Mesothelial cell of epicardium (in vitro differentiated cells): ENCODE results near the gene TASL. TPM values are rescaled to one million over a fixed set of nuclear protein-coding genes. Genes with fewer than 3 reads are reported as not detected.

Source experiments
- DNase-seq, 2 experiments: peaks; one replicate each; pipeline ENCODE4 v3.0.0; 2021; ENCODE audit warnings: low spot score in 2 of 2; ENCODE audit not compliant: unreplicated experiment in 2 of 2
- H3K27ac Mint-ChIP-seq: 2 replicates; pipeline ENCODE4 v1.8.0; 2021; ENCODE audit warnings: mixed read lengths
- H3K27me3 Mint-ChIP-seq: 2 replicates; pipeline ENCODE4 v1.8.0; 2021; ENCODE audit warnings: low read depth, mixed read lengths
- H3K36me3 Mint-ChIP-seq: 2 replicates; pipeline ENCODE4 v1.8.0; 2021; ENCODE audit warnings: mixed read lengths
- H3K4me1 Mint-ChIP-seq: 2 replicates; pipeline ENCODE4 v1.8.0; 2021; ENCODE audit warnings: mixed read lengths
- H3K4me3 Mint-ChIP-seq: 2 replicates; pipeline ENCODE4 v1.8.0; 2021; ENCODE audit warnings: mild to moderate bottlenecking, moderate library complexity, mixed read lengths
- H3K9me3 Mint-ChIP-seq: 2 replicates; pipeline ENCODE4 v1.8.0; 2021; ENCODE audit warnings: mixed read lengths
- total RNA-seq: library from RNA; stranded (reverse); gene quantifications from 3 replicates; pipeline ENCODE4 v1.2.1, GENCODE V29; 2021
- TF ChIP-seq, protein P1 (sequence below): fragments of 200-600 bp; sonication (generic); IDR thresholded peaks from one replicate; pipeline ENCODE4 v1.5.0; 2021; ENCODE audit warnings: antibody characterized with exemption; ENCODE audit not compliant: unreplicated experiment

The TASL gene
- total RNA-seq, 1 donor from 2014 or later: not detected

DNA sequence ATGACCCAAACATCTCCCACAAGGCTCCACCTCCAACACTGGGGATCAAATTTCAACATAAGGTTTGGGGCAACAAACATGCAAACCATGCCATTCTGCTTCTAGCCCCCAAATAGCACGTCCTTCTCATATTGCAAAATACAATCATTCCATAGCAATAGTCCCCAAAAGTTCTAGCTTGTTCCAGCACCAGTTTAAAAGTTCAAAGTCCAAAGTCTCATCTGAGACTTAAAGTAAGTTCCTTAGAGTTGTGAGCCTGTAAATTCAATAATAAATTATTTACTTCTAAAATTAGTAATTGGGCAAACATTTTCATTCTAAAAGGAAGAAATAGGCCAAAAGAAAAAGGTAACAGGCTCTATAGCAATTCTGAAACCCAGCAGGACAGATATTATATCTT is 8.9 kb upstream of the TASL start:
- TF ChIP-seq, protein P1, sequence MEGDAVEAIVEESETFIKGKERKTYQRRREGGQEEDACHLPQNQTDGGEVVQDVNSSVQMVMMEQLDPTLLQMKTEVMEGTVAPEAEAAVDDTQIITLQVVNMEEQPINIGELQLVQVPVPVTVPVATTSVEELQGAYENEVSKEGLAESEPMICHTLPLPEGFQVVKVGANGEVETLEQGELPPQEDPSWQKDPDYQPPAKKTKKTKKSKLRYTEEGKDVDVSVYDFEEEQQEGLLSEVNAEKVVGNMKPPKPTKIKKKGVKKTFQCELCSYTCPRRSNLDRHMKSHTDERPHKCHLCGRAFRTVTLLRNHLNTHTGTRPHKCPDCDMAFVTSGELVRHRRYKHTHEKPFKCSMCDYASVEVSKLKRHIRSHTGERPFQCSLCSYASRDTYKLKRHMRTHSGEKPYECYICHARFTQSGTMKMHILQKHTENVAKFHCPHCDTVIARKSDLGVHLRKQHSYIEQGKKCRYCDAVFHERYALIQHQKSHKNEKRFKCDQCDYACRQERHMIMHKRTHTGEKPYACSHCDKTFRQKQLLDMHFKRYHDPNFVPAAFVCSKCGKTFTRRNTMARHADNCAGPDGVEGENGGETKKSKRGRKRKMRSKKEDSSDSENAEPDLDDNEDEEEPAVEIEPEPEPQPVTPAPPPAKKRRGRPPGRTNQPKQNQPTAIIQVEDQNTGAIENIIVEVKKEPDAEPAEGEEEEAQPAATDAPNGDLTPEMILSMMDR: no peak
- Mint-ChIP-seq H3K27ac (no peak overlapping the region), H3K4me3 (no peak overlapping the region), H3K36me3 (no peaks in the 10 kb centered on the region), H3K27me3 (no peaks in the 10 kb centered on the region), H3K9me3 (no peaks in the 10 kb centered on the region), H3K4me1 (no peaks in the 10 kb centered on the region)
- DNase-seq: no peak

DNA sequence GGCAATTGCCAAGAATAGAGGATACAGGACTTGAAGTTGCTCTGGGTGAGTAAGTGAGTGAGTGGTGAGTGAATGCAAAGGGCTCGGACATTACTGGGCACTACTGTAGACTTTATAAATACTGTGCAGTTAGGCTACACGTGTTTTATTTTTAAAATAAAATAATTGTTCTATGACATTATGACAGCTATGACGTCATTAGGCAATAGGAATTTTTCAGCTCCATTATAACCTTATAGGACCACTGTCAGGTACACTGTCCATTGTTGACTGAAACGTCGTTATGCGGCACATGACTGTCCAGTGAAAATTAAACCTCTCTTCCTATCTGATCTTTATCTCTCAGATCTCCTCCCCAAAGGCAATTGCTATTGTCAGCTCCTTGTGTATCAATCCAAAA is 5.1 kb upstream of the TASL start:
- DNase-seq: no peak
- Mint-ChIP-seq H3K9me3 (peaks cover 3% of the 10 kb centered on the region), H3K36me3 (no peaks in the 10 kb centered on the region), H3K4me3 (no peak overlapping the region), H3K4me1 (no peaks in the 10 kb centered on the region), H3K27ac (no peak overlapping the region), H3K27me3 (no peaks in the 10 kb centered on the region)
- TF ChIP-seq, protein P1: no peak

DNA sequence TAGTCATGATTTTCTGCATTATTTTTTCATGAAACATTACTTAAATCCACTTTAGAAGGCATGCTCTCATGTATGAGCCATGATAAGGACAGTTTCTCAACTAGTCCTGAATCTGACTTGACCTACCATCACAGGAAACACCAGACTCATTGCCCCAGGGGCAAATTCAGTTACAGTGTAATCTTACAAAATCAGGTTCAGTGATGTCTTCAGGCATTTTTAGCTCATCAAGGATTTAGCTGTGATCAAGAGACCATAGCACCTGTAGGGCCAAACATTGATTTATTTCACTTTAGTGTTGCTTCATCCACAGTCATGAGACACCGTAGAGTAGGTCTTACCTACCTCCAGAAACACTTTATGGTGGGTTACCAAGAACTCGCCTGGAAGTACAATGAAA is 3.1 kb upstream of the TASL start:
- TF ChIP-seq, protein P1: no peak
- no peaks in the 10 kb centered on the region for H3K4me1 Mint-ChIP-seq
- H3K36me3 Mint-ChIP-seq: no peaks in the 10 kb centered on the region
- peaks cover 3% of the 10 kb centered on the region for H3K9me3 Mint-ChIP-seq
- DNase-seq: no peak
- H3K27ac Mint-ChIP-seq: no peak overlapping the region
- H3K27me3 Mint-ChIP-seq: no peaks in the 10 kb centered on the region
- H3K4me3 Mint-ChIP-seq: no peak overlapping the region

DNA sequence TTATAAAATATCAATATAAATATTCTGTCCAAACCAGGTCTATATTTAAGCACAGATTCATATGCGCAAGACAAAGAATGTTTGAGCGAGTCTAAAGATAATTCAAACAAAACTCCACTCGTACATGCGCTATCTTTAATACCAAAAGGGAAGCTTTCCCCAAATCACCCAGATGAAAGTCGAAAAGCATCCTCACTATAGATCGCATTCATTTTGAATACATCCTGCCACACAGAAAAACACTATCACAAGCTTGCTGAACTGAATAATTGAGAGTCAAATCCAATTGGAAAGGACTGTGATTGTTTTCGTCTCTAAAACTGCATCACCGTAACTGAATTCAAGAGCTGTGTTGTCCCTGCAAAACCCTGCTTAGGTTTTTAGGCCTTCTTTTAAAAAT is 685 bp downstream of the TASL start:
- H3K4me3 Mint-ChIP-seq: no peak overlapping the region
- no peak for DNase-seq
- H3K4me1 Mint-ChIP-seq: no peaks in the 10 kb centered on the region

DNA sequence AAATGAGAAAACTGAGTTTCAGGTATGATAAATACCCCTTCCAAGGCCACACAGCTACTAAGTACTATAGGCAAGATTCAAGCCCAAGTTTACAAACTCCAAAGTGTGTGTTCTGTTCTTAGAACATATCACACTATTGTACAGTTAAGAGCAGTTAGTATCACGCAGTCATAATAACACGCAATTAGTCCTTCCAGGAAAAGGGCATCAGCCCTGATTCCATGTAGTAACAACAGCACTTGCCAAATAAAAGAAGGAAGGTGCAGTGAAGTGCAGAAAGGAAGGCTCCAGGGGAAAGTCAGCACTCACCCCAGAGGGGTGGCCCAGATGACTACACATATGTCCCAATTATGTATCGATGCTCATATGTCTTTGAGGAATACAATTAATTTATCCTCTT is 4.4 kb downstream of the TASL start:
- no peak overlapping the region for H3K27ac Mint-ChIP-seq
- H3K9me3 Mint-ChIP-seq: no peaks in the 10 kb centered on the region
- no peak overlapping the region for H3K4me3 Mint-ChIP-seq
- no peaks in the 10 kb centered on the region for H3K27me3 Mint-ChIP-seq
- DNase-seq: no peak
- H3K4me1 Mint-ChIP-seq: peaks cover 6% of the 10 kb centered on the region
- no peaks in the 10 kb centered on the region for H3K36me3 Mint-ChIP-seq
- TF ChIP-seq, protein P1: no peak

More for the DNA sequence above, 685 bp downstream of the TASL start:
- Mint-ChIP-seq H3K9me3 (peaks cover 3% of the 10 kb centered on the region), H3K27ac (no peak overlapping the region), H3K27me3 (no peaks in the 10 kb centered on the region), H3K36me3 (no peaks in the 10 kb centered on the region)
- TF ChIP-seq, protein P1: no peak

DNA sequence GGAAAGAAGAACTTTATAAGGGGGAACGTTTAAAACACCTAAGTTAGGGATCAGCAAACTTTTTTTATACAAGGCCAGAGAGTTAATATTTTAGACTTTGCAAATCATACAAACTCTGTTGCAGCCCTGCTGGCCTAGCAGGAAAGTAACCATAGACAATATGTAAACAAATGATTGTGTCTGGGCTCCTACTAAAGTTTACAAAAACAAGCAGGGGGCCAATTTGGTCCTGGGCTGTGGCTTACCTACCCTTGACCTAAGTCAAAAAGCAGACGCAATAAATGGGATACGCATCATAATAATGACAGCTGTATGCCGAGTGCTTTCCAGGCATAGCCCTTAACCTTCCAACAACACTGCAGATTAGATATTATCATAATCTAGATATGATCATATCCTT is 4.9 kb downstream of the TASL start:
- Mint-ChIP-seq H3K36me3 (no peaks in the 10 kb centered on the region), H3K27me3 (no peaks in the 10 kb centered on the region), H3K27ac (no peak overlapping the region), H3K4me3 (no peak overlapping the region), H3K9me3 (no peaks in the 10 kb centered on the region), H3K4me1 (peaks cover 7% of the 10 kb centered on the region)
- TF ChIP-seq, protein P1: no peak
- no peak for DNase-seq
